Endothelial cell of umbilical vein (primary cell): ENCODE data around the gene PM20D1. TPM values are rescaled to one million over a fixed set of nuclear protein-coding genes. Genes with fewer than 3 reads are reported as not detected.

Source experiments
- BruUV-seq: library from RNA; stranded (reverse); fragments of 400-500 nt; replicated peaks from 2 replicates; lab custom pipeline; 2021; lab: Mats Ljungman, UMichigan
- CTCF ChIA-PET: fragments of 300-600, 350-600 bp; sonication (Branson Sonifier 250); formaldehyde crosslinking; loops from one replicate; lab custom pipeline; 2021; ENCODE audit warnings: antibody characterized with exemption, inconsistent platforms; lab: Charles Lee
- POLR2A ChIA-PET: fragments of 300-600, 350-600 bp; sonication (Branson Sonifier 250); formaldehyde crosslinking; loops from one replicate; lab custom pipeline; 2021; ENCODE audit warnings: antibody characterized with exemption, inconsistent platforms; lab: Charles Lee
- DNase-seq: peaks from one replicate; pipeline ENCODE4 v3.0.0-alpha.2; 2011; ENCODE audit warnings: low read depth, low spot score
- FAIRE-seq: peaks from 2 replicates; lab custom pipeline; 2011; peaks lifted over from hg19 to GRCh38; lab: Jason Lieb, UNC
- H2AFZ ChIP-seq: 2 replicates; pipeline ENCODE4 v1.6.0; 2012; ENCODE audit warnings: low read depth, low read length, control low read depth, inconsistent platforms
- H3K27ac ChIP-seq: 2 replicates; pipeline ENCODE4 v1.5.1; 2011; ENCODE audit warnings: low read depth, mild to moderate bottlenecking, control low read depth, low read length, moderate library complexity; ENCODE audit not compliant: insufficient read depth
- H3K27me3 ChIP-seq, 2 experiments: 2 replicates each; pipeline versions ENCODE4 v1.6.0 to v1.6.1; 2011; ENCODE audit warnings: low read length in 2 of 2, mixed read lengths in 1 of 2; ENCODE audit not compliant: control insufficient read depth in 2 of 2, insufficient read depth in 2 of 2
- H3K36me3 ChIP-seq, 2 experiments: 2 replicates in 1 of 2; 3 replicates in 1 of 2; pipeline ENCODE4 v1.5.1; 2011; ENCODE audit warnings: low read length in 2 of 2, mild to moderate bottlenecking in 1 of 2, moderate library complexity in 1 of 2; ENCODE audit not compliant: control insufficient read depth in 2 of 2, insufficient read depth in 2 of 2; ENCODE audit errors: extremely low read depth in 1 of 2
- H3K4me1 ChIP-seq: 3 replicates; pipeline ENCODE4 v1.5.1; 2011; ENCODE audit warnings: mild to moderate bottlenecking, low read length; ENCODE audit not compliant: control insufficient read depth, insufficient read depth; ENCODE audit errors: extremely low read depth
- H3K4me2 ChIP-seq: 2 replicates; pipeline ENCODE4 v1.6.1; 2011; ENCODE audit warnings: low read length, control low read depth, mixed read lengths; ENCODE audit not compliant: insufficient read depth
- H3K4me3 ChIP-seq, 3 experiments: fragments of 200-600 bp in 1 of 3; sonication (generic), shearing (Covaris generic) in 1 of 3; replicated peaks in 1 of 3; 2 replicates each; pipeline ENCODE4 v1.5.1; 2011 to 2016; ENCODE audit warnings: control low read depth in 3 of 3, low read length in 3 of 3, mild to moderate bottlenecking in 2 of 3, inconsistent platforms in 1 of 3, low read depth in 1 of 3, moderate library complexity in 1 of 3; ENCODE audit not compliant: insufficient read depth in 1 of 3
- H3K79me2 ChIP-seq: 2 replicates; pipeline ENCODE4 v1.6.0; 2012; ENCODE audit warnings: low read length, inconsistent platforms; ENCODE audit not compliant: control insufficient read depth, insufficient read depth
- H3K9ac ChIP-seq: replicated peaks from 2 replicates; pipeline ENCODE3; 2011; ENCODE audit warnings: low read length, control low read depth; ENCODE audit not compliant: insufficient read depth; ENCODE audit errors: extremely low read depth
- H3K9me1 ChIP-seq: replicated peaks from 3 replicates; pipeline ENCODE4 v1.6.0; 2011; ENCODE audit warnings: mild to moderate bottlenecking, low read length; ENCODE audit not compliant: control insufficient read depth, insufficient read depth; ENCODE audit errors: extremely low read depth
- H3K9me3 ChIP-seq: replicated peaks from 2 replicates; pipeline ENCODE4 v1.5.1; 2012; ENCODE audit warnings: low read length, inconsistent platforms; ENCODE audit not compliant: control insufficient read depth, insufficient read depth
- H4K20me1 ChIP-seq: replicated peaks from 2 replicates; pipeline ENCODE3; 2011; ENCODE audit warnings: mild to moderate bottlenecking, low read length; ENCODE audit not compliant: control insufficient read depth, insufficient read depth; ENCODE audit errors: extremely low read depth
- CTCF ChIP-seq, 2 donors: IDR thresholded peaks; 1 replicate in 1 of 2; 2 replicates in 1 of 2; pipeline ENCODE4 v1.5.1; 2011; ENCODE audit warnings: low read length in 2 of 2, mild to moderate bottlenecking in 2 of 2, moderate library complexity in 2 of 2, control low read depth in 1 of 2, inconsistent platforms in 1 of 2, low read depth in 1 of 2; ENCODE audit not compliant: insufficient read depth in 1 of 2; ENCODE audit errors: extremely low read depth in 1 of 2
- EZH2 ChIP-seq: IDR thresholded peaks from 2 replicates; pipeline ENCODE4 v1.6.1; 2012; ENCODE audit warnings: borderline replicate concordance, low read depth, mild to moderate bottlenecking, moderate library complexity, low read length, inconsistent platforms; ENCODE audit not compliant: severe bottlenecking
- FOS ChIP-seq: IDR thresholded peaks from 2 replicates; pipeline ENCODE4 v1.6.1; 2011; ENCODE audit warnings: mild to moderate bottlenecking, low read length, moderate library complexity, borderline replicate concordance; ENCODE audit not compliant: insufficient read depth
- GATA2 ChIP-seq: IDR thresholded peaks from 2 replicates; pipeline ENCODE4 v1.7.0; 2011; ENCODE audit warnings: low read depth, mild to moderate bottlenecking, moderate library complexity, mixed read lengths, low read length; ENCODE audit not compliant: insufficient read length, insufficient read depth
- JUN ChIP-seq: IDR thresholded peaks from 2 replicates; pipeline ENCODE4 v1.6.1; 2011; ENCODE audit warnings: borderline replicate concordance, low read depth; ENCODE audit not compliant: insufficient read length, insufficient read depth
- MAX ChIP-seq: IDR thresholded peaks from 2 replicates; pipeline ENCODE4 v1.6.1; 2011; ENCODE audit not compliant: insufficient read depth, insufficient read length
- MYC ChIP-seq: IDR thresholded peaks from one replicate; pipeline ENCODE4 v1.6.1; 2011; ENCODE audit warnings: mild to moderate bottlenecking, low read depth, low read length
- POLR2A ChIP-seq: IDR thresholded peaks from 2 replicates; pipeline ENCODE4 v1.6.1; 2012; ENCODE audit warnings: low read depth, mild to moderate bottlenecking, control low read depth, low read length
- POLR2AphosphoS5 ChIP-seq: IDR thresholded peaks from 2 replicates; pipeline ENCODE4 v1.6.1; 2012; ENCODE audit warnings: low read depth, mild to moderate bottlenecking, control low read depth, low read length, moderate library complexity; ENCODE audit not compliant: insufficient read depth
- dilution Hi-C: fragments of 300-500 bp; cut with MboI; formaldehyde crosslinking; loops from one replicate; pipeline ENCODE4 v1.15.0; 2019; ENCODE audit warnings: low sequenced_read_pairs; ENCODE audit not compliant: extremely low pct_ligation_motif_present
- intact Hi-C: fragments of 100-400 bp; cut with micrococcal nuclease; formaldehyde crosslinking; loops from one replicate; pipeline ENCODE4 v1.10.0; 2022
- polyA plus RNA-seq, 4 experiments: library from polyadenylated mRNA; depleted of rRNA in 3 of 4; stranded (reverse) in 3 of 4; unstranded in 1 of 4; fragments of >200 nt; gene quantifications; 2 replicates each; pipeline versions ENCODE4 v1.2.1 to v1.2.3, GENCODE V29; 2011 to 2012; ENCODE audit warnings: missing spikeins in 1 of 4
- total RNA-seq: library from RNA; stranded (reverse); gene quantifications from 2 replicates; pipeline ENCODE4 v1.2.3, GENCODE V29; 2021

The PM20D1 gene
- total and polyA plus RNA-seq, 2 donors (not counting 3 experiments of a cell fraction or from before 2014, with no cell fraction given): 0.11 TPM; not detected in 1

- Histone ChIP-seq H3K4me2 (no peak overlapping the region), H3K9me1 (no peaks in the 10 kb centered on the region), H3K27me3 (peaks cover 5 to 16% of the 10 kb centered on the region in 2 experiments), H3K4me3 (no peak overlapping the region), H4K20me1 (no peaks in the 10 kb centered on the region), H3K9me3 (no peaks in the 10 kb centered on the region), H2AFZ (no peak overlapping the region), H3K79me2 (no peaks in the 10 kb centered on the region), H3K27ac (no peak overlapping the region), H3K4me1 (no peaks in the 10 kb centered on the region), H3K9ac (no peak overlapping the region), H3K36me3 (no peaks in the 10 kb centered on the region)
- TF ChIP-seq POLR2AphosphoS5 (no peak), MAX (no peak), CTCF (IDR thresholded peaks at IDR 0.05; ENCODE audit: extremely low read depth in 1 of 2, insufficient read depth in 1 of 2, low read depth in 1 of 2, low read length in 2 of 2) (no peak), JUN (no peak), POLR2A (no peak), FOS (no peak), EZH2 (no peak), MYC (no peak), GATA2 (no peak)
- ChIA-PET POLR2A (no interaction called here), CTCF (interaction anchor here (1.0 to 2.3 kb wide), 3 partner anchors 15 to 151 kb away, joined by 3 to 10 read pairs (median 9); no protein-coding TSS in a partner anchor)
- dilution Hi-C loops: no loop called here
- intact Hi-C loops: no loop called here
- no TSS peak for BruUV-seq
- no peak for DNase-seq
- FAIRE-seq: no peak
These were observed 23.7 kb downstream of the PM20D1 start for GRCh38 chr1:205826016-205826806.
